Activated T-helper 1 cell treated with anti-CD3 and anti-CD28 coated beads, Interleukin-12 subunit alpha, Interleukin-12 subunit beta, Interleukin-2, Interleukin-4 antibody, amounts not matched to agents 30 ng/mL and 10 ng/mL and 1 ng/mL, durations not matched to agents 14 hours and 24 hours and 36 hours (primary cell): ENCODE results near the gene AFG1L. TPM values are rescaled to one million over a fixed set of nuclear protein-coding genes. Genes with fewer than 3 reads are reported as not detected.

ENCODE experiments used
- DNase-seq: peaks from one replicate; pipeline ENCODE4 v3.0.0; 2021; ENCODE audit warnings: low spot score
- H3K27ac Mint-ChIP-seq: one replicate; pipeline ENCODE4 v1.8.0; 2021; ENCODE audit warnings: mild to moderate bottlenecking, mixed read lengths
- H3K27me3 Mint-ChIP-seq: one replicate; pipeline ENCODE4 v1.8.0; 2022; ENCODE audit warnings: mild to moderate bottlenecking, moderate library complexity, mixed read lengths; ENCODE audit not compliant: insufficient read depth
- H3K36me3 Mint-ChIP-seq: one replicate; pipeline ENCODE4 v1.8.0; 2021; ENCODE audit warnings: low read depth, mixed read lengths
- H3K4me1 Mint-ChIP-seq: one replicate; pipeline ENCODE4 v1.8.0; 2021; ENCODE audit warnings: low read depth, mixed read lengths
- H3K4me3 Mint-ChIP-seq: one replicate; pipeline ENCODE4 v1.8.0; 2021; ENCODE audit warnings: mild to moderate bottlenecking, moderate library complexity, mixed read lengths
- H3K9me3 Mint-ChIP-seq: one replicate; pipeline ENCODE4 v1.8.0; 2021; ENCODE audit warnings: mixed read lengths
- intact Hi-C: fragments of 100-400 bp; cut with micrococcal nuclease; formaldehyde crosslinking; loops from one replicate; pipeline ENCODE4 v1.15.1; 2024
- total RNA-seq: library from RNA; stranded (reverse); gene quantifications from 2 replicates; pipeline ENCODE4 v1.2.3, GENCODE V29; 2022

AFG1L gene
- total RNA-seq, 1 donor from 2014 or later: 4.3 TPM

GRCh38 chr6:108563292-108563691 is 268.4 kb downstream of the AFG1L start:
- Mint-ChIP-seq H3K27me3 (peaks cover 44% of the 10 kb centered on the region), H3K9me3 (no peaks in the 10 kb centered on the region), H3K4me3 (no peak overlapping the region), H3K27ac (no peak overlapping the region), H3K4me1 (peaks cover 44% of the 10 kb centered on the region), H3K36me3 (peaks cover 27% of the 10 kb centered on the region)
- intact Hi-C loops: no loop called here
- DNase-seq: no peak

GRCh38 chr6:108564178-108564577 is 269.3 kb downstream of the AFG1L start:
- Mint-ChIP-seq H3K4me1 (peaks cover 36% of the 10 kb centered on the region), H3K27me3 (peaks cover 48% of the 10 kb centered on the region), H3K4me3 (no peak overlapping the region), H3K27ac (peak overlapping the region; percentile 77), H3K9me3 (no peaks in the 10 kb centered on the region), H3K36me3 (peaks cover 28% of the 10 kb centered on the region)
- no peak for DNase-seq
- intact Hi-C loops: loop anchor here (1.0 to 2.0 kb wide), 5 partner anchors 17 to 509 kb away; no protein-coding TSS in a partner anchor

GRCh38 chr6:108565091-108565766 is 270.4 kb downstream of the AFG1L start:
- DNase-seq: no peak
- Mint-ChIP-seq H3K4me1 (peaks cover 36% of the 10 kb centered on the region), H3K4me3 (peak overlapping the region; percentile 28), H3K27me3 (peaks cover 50% of the 10 kb centered on the region), H3K36me3 (peaks cover 32% of the 10 kb centered on the region), H3K27ac (no peak overlapping the region), H3K9me3 (no peaks in the 10 kb centered on the region)
- intact Hi-C loops: loop anchor here (2.0 kb wide), 1 partner anchor 508 kb away; no protein-coding TSS in a partner anchor

- H3K27me3 Mint-ChIP-seq: peaks cover 51% of the 10 kb centered on the region
- intact Hi-C loops: loop anchor here (2.0 kb wide), 1 partner anchor 507 kb away; no protein-coding TSS in a partner anchor
- peaks cover 37% of the 10 kb centered on the region for H3K36me3 Mint-ChIP-seq
- peaks cover 36% of the 10 kb centered on the region for H3K4me1 Mint-ChIP-seq
- no peak overlapping the region for H3K4me3 Mint-ChIP-seq
- no peaks in the 10 kb centered on the region for H3K9me3 Mint-ChIP-seq
- no peak for DNase-seq
- no peak overlapping the region for H3K27ac Mint-ChIP-seq
These were observed 271.0 kb downstream of the AFG1L start for GRCh38 chr6:108565893-108566292.

GRCh38 chr6:108566406-108566805 is 271.6 kb downstream of the AFG1L start:
- Mint-ChIP-seq H3K9me3 (no peaks in the 10 kb centered on the region), H3K27me3 (peaks cover 56% of the 10 kb centered on the region), H3K4me3 (no peak overlapping the region), H3K27ac (no peak overlapping the region), H3K4me1 (peaks cover 36% of the 10 kb centered on the region), H3K36me3 (peaks cover 39% of the 10 kb centered on the region)
- intact Hi-C loops: no loop called here
- no peak for DNase-seq

GRCh38 chr6:108568101-108568500 is 273.2 kb downstream of the AFG1L start:
- Mint-ChIP-seq H3K27me3 (peaks cover 43% of the 10 kb centered on the region), H3K9me3 (no peaks in the 10 kb centered on the region), H3K4me3 (no peak overlapping the region), H3K27ac (no peak overlapping the region), H3K4me1 (peaks cover 29% of the 10 kb centered on the region), H3K36me3 (peaks cover 29% of the 10 kb centered on the region)
- intact Hi-C loops: no loop called here
- DNase-seq: no peak

GRCh38 chr6:108568551-108569305 is 273.9 kb downstream of the AFG1L start:
- no peak for DNase-seq
- H3K27me3 Mint-ChIP-seq: peaks cover 40% of the 10 kb centered on the region
- H3K9me3 Mint-ChIP-seq: no peaks in the 10 kb centered on the region
- H3K36me3 Mint-ChIP-seq: peaks cover 27% of the 10 kb centered on the region
- H3K27ac Mint-ChIP-seq: no peak overlapping the region
- H3K4me3 Mint-ChIP-seq: no peak overlapping the region
- intact Hi-C loops: no loop called here
- peaks cover 25% of the 10 kb centered on the region for H3K4me1 Mint-ChIP-seq

- H3K36me3 Mint-ChIP-seq: peaks cover 27% of the 10 kb centered on the region
- H3K4me1 Mint-ChIP-seq: peaks cover 7% of the 10 kb centered on the region
- H3K27me3 Mint-ChIP-seq: peaks cover 31% of the 10 kb centered on the region
- no peaks in the 10 kb centered on the region for H3K9me3 Mint-ChIP-seq
- H3K27ac Mint-ChIP-seq: no peak overlapping the region
- intact Hi-C loops: no loop called here
- no peak overlapping the region for H3K4me3 Mint-ChIP-seq
- DNase-seq: no peak
These were observed 275.7 kb downstream of the AFG1L start for GRCh38 chr6:108570517-108570916.

GRCh38 chr6:108574457-108575141 is 279.7 kb downstream of the AFG1L start:
- DNase-seq: no peak
- peaks cover 12% of the 10 kb centered on the region for H3K27me3 Mint-ChIP-seq
- H3K27ac Mint-ChIP-seq: no peak overlapping the region
- H3K4me1 Mint-ChIP-seq: peaks cover 5% of the 10 kb centered on the region
- H3K4me3 Mint-ChIP-seq: no peak overlapping the region
- peaks cover 8% of the 10 kb centered on the region for H3K36me3 Mint-ChIP-seq
- H3K9me3 Mint-ChIP-seq: no peaks in the 10 kb centered on the region
- intact Hi-C loops: no loop called here

Other genes starting within 250 kb of the AFG1L start
- 19.9 and 22.5 TPM in 2 replicates for gene OSTM1, start 220.3 kb upstream of the AFG1L start, total RNA-seq
- gene NR2E1, start 129.0 kb upstream of the AFG1L start, total RNA-seq: not detected in 2 replicates
- 68.5 and 72.5 TPM in 2 replicates for gene SNX3, start 34.0 kb upstream of the AFG1L start, total RNA-seq